Measurements from ENCODE around the gene MTCL1. TPM values are rescaled to one million over a fixed set of nuclear protein-coding genes. Genes with fewer than 3 reads are reported as not detected.

The MTCL1 gene
- total and polyA plus RNA-seq, 4 donors: 0.65 to 5.4 (median 1.4) TPM

DNA sequence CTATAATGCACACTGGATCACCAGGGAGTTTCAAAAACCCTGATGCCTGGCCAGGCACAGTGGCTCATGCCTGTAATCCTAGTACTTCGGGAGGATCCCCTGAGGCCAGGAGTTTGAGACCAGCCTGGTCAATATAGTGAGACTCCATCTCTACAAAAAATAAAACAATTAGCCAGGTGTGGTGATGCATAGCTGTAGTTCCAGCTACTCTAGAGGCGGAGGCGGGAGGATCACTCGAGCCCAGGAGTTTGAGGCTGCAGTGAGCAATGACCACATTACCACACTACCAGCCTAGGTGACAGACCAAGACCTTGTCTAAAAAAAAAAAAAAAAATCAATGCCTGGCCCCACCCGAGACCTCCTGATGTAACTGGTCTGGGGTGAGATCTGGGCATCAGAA, 137.2 kb downstream of the MTCL1 start:
- DNase-seq (ENCODE audit: low spot score): no peak
- H3K27me3 ChIP-seq (ENCODE audit: control insufficient read depth in 4 of 4, insufficient read depth in 4 of 4, low read length in 3 of 4): no peaks in the 10 kb centered on the region
- no peak overlapping the region for H3K27ac ChIP-seq (ENCODE audit: low read depth in 1 of 2, low read length in 2 of 2)
- H3K4me3 ChIP-seq (ENCODE audit: low read depth in 1 of 3, low read length in 3 of 3): no peak overlapping the region
- no peaks in the 10 kb centered on the region for H3K36me3 ChIP-seq (ENCODE audit: control insufficient read depth in 4 of 4, insufficient read depth in 3 of 4, low read depth in 1 of 4, low read length in 3 of 4)
- no peak for TF ChIP-seq HNF4A (conservative IDR thresholded peaks at IDR 0.05)
- no peak for TF ChIP-seq RXRA (IDR thresholded peaks at IDR 0.05)
- no peak for TF ChIP-seq NR2F2 (IDR thresholded peaks at IDR 0.05)
- TF ChIP-seq EGR1 (IDR thresholded peaks at IDR 0.05; ENCODE audit: low read depth in 2 of 2): no peak
- TF ChIP-seq, protein P1, sequence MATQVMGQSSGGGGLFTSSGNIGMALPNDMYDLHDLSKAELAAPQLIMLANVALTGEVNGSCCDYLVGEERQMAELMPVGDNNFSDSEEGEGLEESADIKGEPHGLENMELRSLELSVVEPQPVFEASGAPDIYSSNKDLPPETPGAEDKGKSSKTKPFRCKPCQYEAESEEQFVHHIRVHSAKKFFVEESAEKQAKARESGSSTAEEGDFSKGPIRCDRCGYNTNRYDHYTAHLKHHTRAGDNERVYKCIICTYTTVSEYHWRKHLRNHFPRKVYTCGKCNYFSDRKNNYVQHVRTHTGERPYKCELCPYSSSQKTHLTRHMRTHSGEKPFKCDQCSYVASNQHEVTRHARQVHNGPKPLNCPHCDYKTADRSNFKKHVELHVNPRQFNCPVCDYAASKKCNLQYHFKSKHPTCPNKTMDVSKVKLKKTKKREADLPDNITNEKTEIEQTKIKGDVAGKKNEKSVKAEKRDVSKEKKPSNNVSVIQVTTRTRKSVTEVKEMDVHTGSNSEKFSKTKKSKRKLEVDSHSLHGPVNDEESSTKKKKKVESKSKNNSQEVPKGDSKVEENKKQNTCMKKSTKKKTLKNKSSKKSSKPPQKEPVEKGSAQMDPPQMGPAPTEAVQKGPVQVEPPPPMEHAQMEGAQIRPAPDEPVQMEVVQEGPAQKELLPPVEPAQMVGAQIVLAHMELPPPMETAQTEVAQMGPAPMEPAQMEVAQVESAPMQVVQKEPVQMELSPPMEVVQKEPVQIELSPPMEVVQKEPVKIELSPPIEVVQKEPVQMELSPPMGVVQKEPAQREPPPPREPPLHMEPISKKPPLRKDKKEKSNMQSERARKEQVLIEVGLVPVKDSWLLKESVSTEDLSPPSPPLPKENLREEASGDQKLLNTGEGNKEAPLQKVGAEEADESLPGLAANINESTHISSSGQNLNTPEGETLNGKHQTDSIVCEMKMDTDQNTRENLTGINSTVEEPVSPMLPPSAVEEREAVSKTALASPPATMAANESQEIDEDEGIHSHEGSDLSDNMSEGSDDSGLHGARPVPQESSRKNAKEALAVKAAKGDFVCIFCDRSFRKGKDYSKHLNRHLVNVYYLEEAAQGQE (IDR thresholded peaks at IDR 0.05): no peak
- no peak for TF ChIP-seq GABPA (IDR thresholded peaks at IDR 0.05 in 1 of 2, conservative IDR thresholded peaks at IDR 0.05 in 1 of 2)
- no peak for TF ChIP-seq JUND (IDR thresholded peaks at IDR 0.05)
- TF ChIP-seq, protein P2, sequence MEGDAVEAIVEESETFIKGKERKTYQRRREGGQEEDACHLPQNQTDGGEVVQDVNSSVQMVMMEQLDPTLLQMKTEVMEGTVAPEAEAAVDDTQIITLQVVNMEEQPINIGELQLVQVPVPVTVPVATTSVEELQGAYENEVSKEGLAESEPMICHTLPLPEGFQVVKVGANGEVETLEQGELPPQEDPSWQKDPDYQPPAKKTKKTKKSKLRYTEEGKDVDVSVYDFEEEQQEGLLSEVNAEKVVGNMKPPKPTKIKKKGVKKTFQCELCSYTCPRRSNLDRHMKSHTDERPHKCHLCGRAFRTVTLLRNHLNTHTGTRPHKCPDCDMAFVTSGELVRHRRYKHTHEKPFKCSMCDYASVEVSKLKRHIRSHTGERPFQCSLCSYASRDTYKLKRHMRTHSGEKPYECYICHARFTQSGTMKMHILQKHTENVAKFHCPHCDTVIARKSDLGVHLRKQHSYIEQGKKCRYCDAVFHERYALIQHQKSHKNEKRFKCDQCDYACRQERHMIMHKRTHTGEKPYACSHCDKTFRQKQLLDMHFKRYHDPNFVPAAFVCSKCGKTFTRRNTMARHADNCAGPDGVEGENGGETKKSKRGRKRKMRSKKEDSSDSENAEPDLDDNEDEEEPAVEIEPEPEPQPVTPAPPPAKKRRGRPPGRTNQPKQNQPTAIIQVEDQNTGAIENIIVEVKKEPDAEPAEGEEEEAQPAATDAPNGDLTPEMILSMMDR (IDR thresholded peaks at IDR 0.05; ENCODE audit: low read depth, low read length, missing input control): no peak
- TF ChIP-seq, protein P3, sequence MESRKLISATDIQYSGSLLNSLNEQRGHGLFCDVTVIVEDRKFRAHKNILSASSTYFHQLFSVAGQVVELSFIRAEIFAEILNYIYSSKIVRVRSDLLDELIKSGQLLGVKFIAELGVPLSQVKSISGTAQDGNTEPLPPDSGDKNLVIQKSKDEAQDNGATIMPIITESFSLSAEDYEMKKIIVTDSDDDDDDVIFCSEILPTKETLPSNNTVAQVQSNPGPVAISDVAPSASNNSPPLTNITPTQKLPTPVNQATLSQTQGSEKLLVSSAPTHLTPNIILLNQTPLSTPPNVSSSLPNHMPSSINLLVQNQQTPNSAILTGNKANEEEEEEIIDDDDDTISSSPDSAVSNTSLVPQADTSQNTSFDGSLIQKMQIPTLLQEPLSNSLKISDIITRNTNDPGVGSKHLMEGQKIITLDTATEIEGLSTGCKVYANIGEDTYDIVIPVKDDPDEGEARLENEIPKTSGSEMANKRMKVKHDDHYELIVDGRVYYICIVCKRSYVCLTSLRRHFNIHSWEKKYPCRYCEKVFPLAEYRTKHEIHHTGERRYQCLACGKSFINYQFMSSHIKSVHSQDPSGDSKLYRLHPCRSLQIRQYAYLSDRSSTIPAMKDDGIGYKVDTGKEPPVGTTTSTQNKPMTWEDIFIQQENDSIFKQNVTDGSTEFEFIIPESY (IDR thresholded peaks at IDR 0.05): no peak
- TF ChIP-seq, protein P4, sequence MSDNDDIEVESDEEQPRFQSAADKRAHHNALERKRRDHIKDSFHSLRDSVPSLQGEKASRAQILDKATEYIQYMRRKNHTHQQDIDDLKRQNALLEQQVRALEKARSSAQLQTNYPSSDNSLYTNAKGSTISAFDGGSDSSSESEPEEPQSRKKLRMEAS (IDR thresholded peaks at IDR 0.05): no peak
- no peak for TF ChIP-seq TAF1 (conservative IDR thresholded peaks at IDR 0.05)
- TF ChIP-seq YY1 (IDR thresholded peaks at IDR 0.05): no peak
- no peak for TF ChIP-seq FOXA1 (IDR thresholded peaks at IDR 0.05)
- TF ChIP-seq, protein P5, sequence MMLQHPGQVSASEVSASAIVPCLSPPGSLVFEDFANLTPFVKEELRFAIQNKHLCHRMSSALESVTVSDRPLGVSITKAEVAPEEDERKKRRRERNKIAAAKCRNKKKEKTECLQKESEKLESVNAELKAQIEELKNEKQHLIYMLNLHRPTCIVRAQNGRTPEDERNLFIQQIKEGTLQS (IDR thresholded peaks at IDR 0.05): no peak
- TF ChIP-seq HNF4G (IDR thresholded peaks at IDR 0.05): no peak
- TF ChIP-seq RAD21 (IDR thresholded peaks at IDR 0.05): no peak
- TF ChIP-seq FOXA2 (IDR thresholded peaks at IDR 0.05): no peak
- H3K9ac ChIP-seq (ENCODE audit: low read depth in 1 of 2, low read length in 2 of 2): no peak overlapping the region
- WGBS: 85% methylated on average over 5 of the region's 5 CpGs
- no peaks in the 10 kb centered on the region for H3K4me1 ChIP-seq (ENCODE audit: control insufficient read depth in 4 of 4, insufficient read depth in 4 of 4, low read length in 3 of 4)
- H3K9me3 ChIP-seq (ENCODE audit: control insufficient read depth in 4 of 4, low read length in 3 of 4): peaks cover 0 to 4% (median 0%) of the 10 kb centered on the region in 4 donors
